Measurements from ENCODE around the gene ZNF385D.
A peak's percentile ranks its signal among the peaks of the same experiment; 100 is the strongest.

The ZNF385D gene

GRCh38 chr3:21747376-21747775, 3.6 kb downstream of the ZNF385D start:
- Histone ChIP-seq H3K4me3 (ENCODE audit: low read length) (no peak overlapping the region), H3K9ac (ENCODE audit: low read length) (no peak overlapping the region), H3K36me3 (ENCODE audit: control insufficient read depth, low read depth, low read length) (no peaks in the 10 kb centered on the region), H3K9me3 (ENCODE audit: control insufficient read depth, low read depth, low read length) (no peaks in the 10 kb centered on the region), H3K27ac (ENCODE audit: low read length) (no peak overlapping the region), H3K4me1 (ENCODE audit: control insufficient read depth, low read depth, low read length) (no peaks in the 10 kb centered on the region), H3K27me3 (ENCODE audit: control insufficient read depth, insufficient read depth, low read length) (peaks cover 13% of the 10 kb centered on the region)

DNA sequence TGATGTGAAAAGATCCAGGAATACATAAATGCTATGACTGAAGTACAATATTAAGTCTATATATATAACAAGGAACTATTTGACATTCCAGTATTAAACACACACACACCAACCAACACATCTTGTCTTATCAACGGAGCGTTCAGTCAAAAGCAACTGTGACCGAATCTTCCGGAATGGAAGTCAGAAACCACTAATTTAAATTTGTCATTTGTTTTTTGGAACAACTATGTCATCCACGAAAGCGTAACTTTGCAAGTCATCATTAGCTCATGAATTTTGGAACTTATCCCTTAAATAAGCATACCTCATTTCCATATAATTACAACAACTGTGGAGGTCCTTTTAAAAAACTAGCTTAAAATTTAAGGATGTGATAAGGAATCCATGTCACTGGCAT, 5.0 kb downstream of the ZNF385D start:
- Histone ChIP-seq H3K27me3 (ENCODE audit: control insufficient read depth, insufficient read depth, low read length) (peaks cover 13% of the 10 kb centered on the region), H3K36me3 (ENCODE audit: control insufficient read depth, low read depth, low read length) (no peaks in the 10 kb centered on the region), H3K4me1 (ENCODE audit: control insufficient read depth, low read depth, low read length) (no peaks in the 10 kb centered on the region), H3K9me3 (ENCODE audit: control insufficient read depth, low read depth, low read length) (no peaks in the 10 kb centered on the region), H3K4me3 (ENCODE audit: low read length) (no peak overlapping the region), H3K27ac (ENCODE audit: low read length) (no peak overlapping the region), H3K9ac (ENCODE audit: low read length) (no peak overlapping the region)

GRCh38 chr3:21744793-21745192, 6.2 kb downstream of the ZNF385D start:
- H3K36me3 ChIP-seq (ENCODE audit: control insufficient read depth, low read depth, low read length) = no peaks in the 10 kb centered on the region
- H3K9me3 ChIP-seq (ENCODE audit: control insufficient read depth, low read depth, low read length) = no peaks in the 10 kb centered on the region
- peaks cover 5% of the 10 kb centered on the region for H3K27me3 ChIP-seq (ENCODE audit: control insufficient read depth, insufficient read depth, low read length)
- no peak overlapping the region for H3K9ac ChIP-seq (ENCODE audit: low read length)
- no peaks in the 10 kb centered on the region for H3K4me1 ChIP-seq (ENCODE audit: control insufficient read depth, low read depth, low read length)
- no peak overlapping the region for H3K27ac ChIP-seq (ENCODE audit: low read length)
- H3K4me3 ChIP-seq (ENCODE audit: low read length) = no peak overlapping the region

- Histone ChIP-seq H3K9me3 (ENCODE audit: control insufficient read depth, low read depth, low read length) (no peaks in the 10 kb centered on the region), H3K27ac (ENCODE audit: low read length) (no peak overlapping the region), H3K4me1 (ENCODE audit: control insufficient read depth, low read depth, low read length) (no peaks in the 10 kb centered on the region), H3K36me3 (ENCODE audit: control insufficient read depth, low read depth, low read length) (no peaks in the 10 kb centered on the region), H3K27me3 (ENCODE audit: control insufficient read depth, insufficient read depth, low read length) (no peaks in the 10 kb centered on the region), H3K4me3 (ENCODE audit: low read length) (no peak overlapping the region), H3K9ac (ENCODE audit: low read length) (no peak overlapping the region)
Observed at GRCh38 chr3:21738935-21739702, 11.9 kb downstream of the ZNF385D start.

DNA sequence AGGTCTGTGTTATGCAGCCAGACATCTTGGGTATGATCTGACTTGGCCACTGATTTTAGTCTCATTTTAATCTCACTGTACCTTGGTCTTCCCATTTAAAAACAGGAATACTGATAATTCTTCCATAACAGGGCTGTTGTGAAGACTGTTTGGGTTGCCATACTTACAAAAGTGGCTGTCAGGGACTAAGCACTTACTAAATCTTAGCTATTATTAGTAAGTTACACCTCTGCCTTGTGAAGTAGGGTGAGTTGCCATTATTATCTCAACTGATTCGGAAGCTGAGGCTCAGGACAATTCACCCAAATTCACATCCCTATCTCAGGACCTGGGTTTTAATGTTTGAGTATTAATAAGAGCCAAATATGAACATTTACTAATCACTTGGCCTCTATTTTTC, 12.7 kb downstream of the ZNF385D start:
- Histone ChIP-seq H3K9me3 (ENCODE audit: control insufficient read depth, low read depth, low read length) (no peaks in the 10 kb centered on the region), H3K36me3 (ENCODE audit: control insufficient read depth, low read depth, low read length) (no peaks in the 10 kb centered on the region), H3K27ac (ENCODE audit: low read length) (no peak overlapping the region), H3K4me3 (ENCODE audit: low read length) (no peak overlapping the region), H3K9ac (ENCODE audit: low read length) (no peak overlapping the region), H3K27me3 (ENCODE audit: control insufficient read depth, insufficient read depth, low read length) (no peaks in the 10 kb centered on the region), H3K4me1 (ENCODE audit: control insufficient read depth, low read depth, low read length) (no peaks in the 10 kb centered on the region)

- H3K36me3 ChIP-seq (ENCODE audit: control insufficient read depth, low read depth, low read length) = no peaks in the 10 kb centered on the region
- no peaks in the 10 kb centered on the region for H3K27me3 ChIP-seq (ENCODE audit: control insufficient read depth, insufficient read depth, low read length)
- H3K9me3 ChIP-seq (ENCODE audit: control insufficient read depth, low read depth, low read length) = no peaks in the 10 kb centered on the region
- no peak overlapping the region for H3K9ac ChIP-seq (ENCODE audit: low read length)
- no peak overlapping the region for H3K27ac ChIP-seq (ENCODE audit: low read length)
- no peak overlapping the region for H3K4me3 ChIP-seq (ENCODE audit: low read length)
- no peaks in the 10 kb centered on the region for H3K4me1 ChIP-seq (ENCODE audit: control insufficient read depth, low read depth, low read length)
Observed at GRCh38 chr3:21734746-21735145, 16.3 kb downstream of the ZNF385D start.

DNA sequence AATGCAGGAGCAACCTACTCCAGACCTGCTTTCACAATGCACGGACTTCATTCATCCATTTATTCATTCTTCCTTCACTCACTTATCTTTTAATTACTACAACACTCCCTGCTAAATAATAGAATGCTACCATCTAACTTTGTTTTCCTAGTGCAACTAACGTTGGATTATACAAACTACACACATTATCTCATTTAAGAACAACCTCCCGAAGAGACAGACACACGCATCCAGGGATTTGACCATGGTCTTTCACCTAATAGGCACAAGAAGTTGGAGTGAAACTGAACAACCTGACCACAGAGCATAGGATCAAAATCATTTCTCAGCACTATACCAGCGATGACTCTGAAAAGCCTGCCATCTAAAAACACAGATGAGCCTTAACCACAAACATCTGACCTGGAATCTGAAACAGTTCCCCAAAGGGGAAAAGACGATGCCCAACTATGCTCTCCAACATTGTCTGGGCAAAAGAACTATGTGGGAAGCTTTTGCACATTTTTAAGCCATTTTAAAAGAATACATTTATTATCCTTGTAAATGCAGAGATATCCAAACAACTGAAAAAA, 21.0 kb downstream of the ZNF385D start:
- Histone ChIP-seq H3K27ac (ENCODE audit: low read length) (no peak overlapping the region), H3K9ac (ENCODE audit: low read length) (no peak overlapping the region), H3K36me3 (ENCODE audit: control insufficient read depth, low read depth, low read length) (no peaks in the 10 kb centered on the region), H3K4me1 (ENCODE audit: control insufficient read depth, low read depth, low read length) (no peaks in the 10 kb centered on the region), H3K27me3 (ENCODE audit: control insufficient read depth, insufficient read depth, low read length) (no peaks in the 10 kb centered on the region), H3K4me3 (ENCODE audit: low read length) (no peak overlapping the region), H3K9me3 (ENCODE audit: control insufficient read depth, low read depth, low read length) (no peaks in the 10 kb centered on the region)

DNA sequence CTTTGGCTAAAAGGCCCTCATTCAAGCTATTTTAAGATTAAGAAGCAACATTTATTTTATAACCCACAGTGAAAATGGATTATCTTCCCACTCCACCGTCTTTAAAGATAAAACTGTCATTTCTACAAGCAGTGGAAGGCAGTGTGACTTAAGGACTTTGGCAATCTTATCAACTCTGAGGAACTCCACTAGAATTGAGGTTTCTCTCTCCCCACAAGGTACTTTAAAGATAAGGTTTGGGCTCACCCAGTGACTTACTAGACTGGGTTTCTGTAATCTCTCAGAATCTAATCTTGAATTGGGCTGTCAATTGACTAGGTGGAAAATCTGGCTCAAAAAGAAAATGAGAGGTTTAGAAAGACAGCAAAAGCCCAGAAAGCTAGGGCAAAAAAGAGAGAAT, 21.7 kb downstream of the ZNF385D start:
- Histone ChIP-seq H3K27me3 (ENCODE audit: control insufficient read depth, insufficient read depth, low read length) (no peaks in the 10 kb centered on the region), H3K9ac (ENCODE audit: low read length) (no peak overlapping the region), H3K4me3 (ENCODE audit: low read length) (no peak overlapping the region), H3K9me3 (ENCODE audit: control insufficient read depth, low read depth, low read length) (no peaks in the 10 kb centered on the region), H3K4me1 (ENCODE audit: control insufficient read depth, low read depth, low read length) (no peaks in the 10 kb centered on the region), H3K27ac (ENCODE audit: low read length) (no peak overlapping the region), H3K36me3 (ENCODE audit: control insufficient read depth, low read depth, low read length) (no peaks in the 10 kb centered on the region)

DNA sequence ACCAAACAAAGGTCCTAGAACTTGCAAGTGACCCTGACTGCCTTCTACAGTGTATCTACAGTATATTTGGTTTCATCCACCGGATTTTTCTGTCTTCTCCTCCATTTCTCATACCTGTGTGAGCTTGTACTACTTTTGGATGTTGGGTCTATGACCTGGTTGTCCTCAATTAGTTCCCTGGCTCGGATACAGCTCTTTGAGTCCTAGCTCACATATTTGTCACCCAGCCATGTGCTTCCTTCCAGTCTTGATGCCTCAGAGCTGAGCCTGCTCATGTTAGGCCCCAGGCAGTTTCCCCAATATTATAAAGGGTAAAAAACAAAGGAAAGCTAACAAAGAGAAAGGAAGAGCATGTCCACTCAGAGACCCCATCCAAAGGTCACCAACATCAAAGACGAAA, 28.2 kb downstream of the ZNF385D start:
- Histone ChIP-seq H3K9me3 (ENCODE audit: control insufficient read depth, low read depth, low read length) (no peaks in the 10 kb centered on the region), H3K27ac (ENCODE audit: low read length) (no peak overlapping the region), H3K4me3 (ENCODE audit: low read length) (no peak overlapping the region), H3K27me3 (ENCODE audit: control insufficient read depth, insufficient read depth, low read length) (no peaks in the 10 kb centered on the region), H3K9ac (ENCODE audit: low read length) (no peak overlapping the region), H3K4me1 (ENCODE audit: control insufficient read depth, low read depth, low read length) (peaks cover 18% of the 10 kb centered on the region), H3K36me3 (ENCODE audit: control insufficient read depth, low read depth, low read length) (no peaks in the 10 kb centered on the region)

DNA sequence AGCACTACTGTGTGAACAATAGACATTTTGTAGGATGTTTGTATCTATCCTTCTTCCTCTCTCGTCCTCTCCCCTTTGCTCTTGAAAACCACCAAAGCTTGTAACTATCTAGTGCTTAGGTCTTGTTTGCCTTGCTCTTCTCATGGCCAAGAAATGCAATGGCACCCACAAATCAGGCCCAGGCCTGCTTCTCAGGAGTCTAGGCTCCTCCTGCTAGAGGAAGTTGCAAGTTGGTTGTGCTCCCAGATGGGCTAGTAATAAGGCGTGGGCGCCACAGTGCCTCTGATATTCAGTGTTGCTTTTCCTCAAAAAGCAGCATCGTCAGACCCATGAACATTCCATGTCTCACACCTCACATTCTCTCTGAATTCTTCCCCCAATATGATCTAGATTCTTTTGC, 28.7 kb downstream of the ZNF385D start:
- Histone ChIP-seq H3K27ac (ENCODE audit: low read length) (no peak overlapping the region), H3K9ac (ENCODE audit: low read length) (no peak overlapping the region), H3K36me3 (ENCODE audit: control insufficient read depth, low read depth, low read length) (no peaks in the 10 kb centered on the region), H3K4me1 (ENCODE audit: control insufficient read depth, low read depth, low read length) (peaks cover 18% of the 10 kb centered on the region), H3K27me3 (ENCODE audit: control insufficient read depth, insufficient read depth, low read length) (no peaks in the 10 kb centered on the region), H3K9me3 (ENCODE audit: control insufficient read depth, low read depth, low read length) (no peaks in the 10 kb centered on the region), H3K4me3 (ENCODE audit: low read length) (no peak overlapping the region)

DNA sequence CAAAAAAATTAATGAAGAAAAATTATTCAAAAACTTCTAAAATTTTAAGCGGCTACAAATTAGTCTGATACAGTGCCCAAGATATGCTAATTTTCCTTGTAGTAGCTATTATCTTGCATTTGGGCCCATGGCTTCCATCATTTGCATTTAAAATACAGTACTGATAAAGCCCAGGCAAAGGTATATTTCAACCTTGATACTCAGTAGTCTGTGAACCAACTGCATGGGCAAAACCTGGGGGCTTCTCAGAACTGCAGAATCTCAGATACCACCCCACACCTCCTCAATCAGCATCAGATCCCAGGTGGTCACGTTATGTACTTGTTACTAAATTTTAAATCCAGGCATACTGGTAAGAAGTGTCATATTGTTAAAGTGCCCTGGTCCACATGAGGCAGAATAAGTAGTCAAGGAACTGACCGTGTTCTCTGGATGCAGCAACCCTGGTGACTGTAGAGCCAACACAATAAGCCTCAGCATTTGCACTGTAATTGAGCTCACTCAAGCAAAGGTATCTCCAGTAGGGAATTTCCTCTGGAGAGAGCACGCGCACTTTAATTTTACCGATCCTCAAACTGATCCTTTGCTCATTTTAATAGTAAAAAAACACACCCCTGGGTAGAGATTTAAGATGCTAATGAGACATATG, 31.9 kb downstream of the ZNF385D start:
- H3K9ac ChIP-seq (ENCODE audit: low read length) = no peak overlapping the region
- H3K27me3 ChIP-seq (ENCODE audit: control insufficient read depth, insufficient read depth, low read length) = no peaks in the 10 kb centered on the region
- peak overlapping the region; percentile 34 for H3K4me3 ChIP-seq (ENCODE audit: low read length)
- peaks cover 18% of the 10 kb centered on the region for H3K4me1 ChIP-seq (ENCODE audit: control insufficient read depth, low read depth, low read length)
- H3K36me3 ChIP-seq (ENCODE audit: control insufficient read depth, low read depth, low read length) = no peaks in the 10 kb centered on the region
- no peaks in the 10 kb centered on the region for H3K9me3 ChIP-seq (ENCODE audit: control insufficient read depth, low read depth, low read length)
- no peak overlapping the region for H3K27ac ChIP-seq (ENCODE audit: low read length)
